HepG2 (cell line): ENCODE results near the gene RANBP3. TPM values are rescaled to one million over a fixed set of nuclear protein-coding genes. Genes with fewer than 3 reads are reported as not detected.
A peak's percentile ranks its signal among the peaks of the same experiment; 100 is the strongest.

Experiments
- ATAC-seq: fragments of 200-7000 bp; cut with Tn5 transposase; 3 replicates; pipeline ENCODE4 v1.9.1; 2020; ENCODE audit warnings: mild to moderate bottlenecking, moderate library complexity
- BruUV-seq: library from RNA; stranded (reverse); fragments of 400-500 nt; replicated peaks from 2 replicates; lab custom pipeline; 2021; lab: Mats Ljungman, UMichigan
- CTCF ChIA-PET: fragments of 300-600 bp; formaldehyde crosslinking; extraction: SDS; loops from one replicate; lab custom pipeline; 2021; ENCODE audit warnings: low total read pairs, inconsistent platforms, low intra/inter-chr PET ratio; lab: Yijun Ruan, JAX
- POLR2A ChIA-PET: fragments of 350-600 bp; sonication (Branson Sonifier 250); formaldehyde crosslinking; loops from one replicate; lab custom pipeline; 2020; ENCODE audit warnings: antibody characterized with exemption, inconsistent platforms; lab: Yijun Ruan, JAX
- DNase-seq: peaks from one replicate; pipeline ENCODE4 v3.0.0-alpha.2; 2015; ENCODE audit warnings: low spot score
- FAIRE-seq: peaks from 3 replicates; lab custom pipeline; 2011; peaks lifted over from hg19 to GRCh38; lab: Jason Lieb, UNC
- H2AFZ ChIP-seq: one replicate; pipeline ENCODE4 v1.6.1; 2011; ENCODE audit warnings: low read length, inconsistent platforms
- H3K27ac ChIP-seq: fragments of 300-600 bp; 3 replicates; pipeline ENCODE4 v1.8.0; 2011; ENCODE audit warnings: mixed run types, mild to moderate bottlenecking, mixed read lengths, low read length, inconsistent platforms; ENCODE audit not compliant: insufficient read depth; ENCODE audit errors: extremely low read length
- H3K27me3 ChIP-seq, 2 experiments: fragments of 200-600 bp in 1 of 2; 2 replicates in 1 of 2; 3 replicates in 1 of 2; pipeline versions ENCODE4 v1.6.0 to v1.8.0; 2011; ENCODE audit warnings: low read length in 2 of 2, mild to moderate bottlenecking in 2 of 2, moderate library complexity in 2 of 2, inconsistent platforms in 1 of 2; ENCODE audit not compliant: insufficient read depth in 2 of 2, control insufficient read depth in 1 of 2
- H3K36me3 ChIP-seq, 2 experiments: fragments of 200-600 bp in 1 of 2; replicated peaks in 1 of 2; 2 replicates in 1 of 2; 3 replicates in 1 of 2; pipeline versions ENCODE4 v1.5.1 to v1.8.0; 2011; ENCODE audit warnings: low read length in 2 of 2, inconsistent platforms in 1 of 2; ENCODE audit not compliant: insufficient read depth in 2 of 2, control insufficient read depth in 1 of 2
- H3K4me1 ChIP-seq: 2 replicates; pipeline ENCODE4 v1.5.1; 2012; ENCODE audit warnings: low read length, inconsistent platforms; ENCODE audit not compliant: insufficient read depth
- H3K4me2 ChIP-seq: 2 replicates; pipeline ENCODE4 v1.6.0; 2011; ENCODE audit warnings: low read depth, low read length, inconsistent platforms
- H3K4me3 ChIP-seq, 3 experiments: fragments of 200-600 bp in 1 of 3; sonication (generic), shearing (Covaris generic) in 1 of 3; replicated peaks in 1 of 3; 2 replicates each; pipeline ENCODE4 v1.5.1; 2011 to 2016; ENCODE audit warnings: low read length in 3 of 3, inconsistent platforms in 2 of 3, low read depth in 2 of 3, mild to moderate bottlenecking in 2 of 3, control low read depth in 1 of 3, mixed read lengths in 1 of 3; ENCODE audit not compliant: insufficient read depth in 1 of 3
- H3K79me2 ChIP-seq: one replicate; pipeline ENCODE4 v1.6.1; 2011; ENCODE audit warnings: low read length, inconsistent platforms; ENCODE audit not compliant: insufficient read depth
- H3K9ac ChIP-seq: 2 replicates; pipeline ENCODE4 v1.6.0; 2011; ENCODE audit warnings: mild to moderate bottlenecking, low read depth, low read length, inconsistent platforms; ENCODE audit not compliant: insufficient read depth
- H3K9me3 ChIP-seq: 2 replicates; pipeline ENCODE4 v1.5.1; 2012; ENCODE audit warnings: mild to moderate bottlenecking, low read length
- H4K20me1 ChIP-seq: 2 replicates; pipeline ENCODE4 v1.6.0; 2011; ENCODE audit warnings: inconsistent platforms, mild to moderate bottlenecking, low read length, moderate library complexity; ENCODE audit not compliant: insufficient read depth
- ATF4 ChIP-seq, 2 experiments: fragments of 450-650 bp in 1 of 2; sonication (generic) in 1 of 2; formaldehyde crosslinking; IDR thresholded peaks; 2 replicates each; pipeline versions ENCODE4 v1.5.0 to v1.8.0; 2020 to 2022; ENCODE audit warnings: mild to moderate bottlenecking in 1 of 2, missing genetic modification reagents in 1 of 2
- HDAC1 ChIP-seq: sonication (generic); formaldehyde crosslinking; IDR thresholded peaks from 2 replicates; pipeline ENCODE4 v1.5.1; 2020; ENCODE audit warnings: mild to moderate bottlenecking, missing genetic modification reagents
- KLF6 ChIP-seq: IDR thresholded peaks from 2 replicates; pipeline ENCODE4 v1.8.0; 2016; ENCODE audit warnings: missing biosample characterization, missing genetic modification reagents
- MAFK ChIP-seq, 2 experiments: IDR thresholded peaks in 1 of 2; conservative IDR thresholded peaks in 1 of 2; 2 replicates each; pipeline ENCODE4 v1.6.1; 2011; ENCODE audit warnings: improper control_type of control experiment in 2 of 2, low read length in 2 of 2
- ZBED4 ChIP-seq: sonication (generic); formaldehyde crosslinking; IDR thresholded peaks from 2 replicates; pipeline ENCODE4 v1.4.0; 2020; ENCODE audit warnings: missing genetic modification reagents, borderline replicate concordance
- ZNF44 ChIP-seq: sonication (generic); formaldehyde crosslinking; IDR thresholded peaks from 2 replicates; pipeline ENCODE4 v1.5.1; 2020; ENCODE audit warnings: mild to moderate bottlenecking, missing genetic modification reagents
- ZNF839 ChIP-seq: sonication (generic); formaldehyde crosslinking; IDR thresholded peaks from 2 replicates; pipeline ENCODE4 v1.4.0; 2020; ENCODE audit warnings: missing genetic modification reagents, mild to moderate bottlenecking, borderline replicate concordance
- WGBS: methylation state at CpG from one replicate; pipeline ENCODE4 v1.1.6; 2017; ENCODE audit warnings: low lambda C conversion rate; 5-methylcytosine and 5-hydroxymethylcytosine counted together
- in situ Hi-C: cut with HindIII; loops from 2 replicates; pipeline ENCODE4 v1.10.0; 2017; ENCODE audit warnings: low pct_unique_long_range_greater_than_20kb; ENCODE audit not compliant: extremely low pct_ligation_motif_present
- intact Hi-C: fragments of 100-400 bp; cut with micrococcal nuclease; formaldehyde crosslinking; loops from one replicate; pipeline ENCODE4 v1.10.0; 2022; ENCODE audit not compliant: unreplicated experiment
- polyA plus RNA-seq, 8 experiments: library from polyadenylated mRNA; depleted of rRNA in 3 of 8; stranded (reverse) in 7 of 8; unstranded in 1 of 8; fragments of >200 nt; fragmentation: Illumina TruSeq in 4 of 8; extraction: Trizol in 4 of 8; gene quantifications; 2 replicates each; pipeline versions ENCODE4 v1.2.1 to v1.2.3, GENCODE V29; 2011 to 2016; ENCODE audit warnings: low read depth in 4 of 8, missing spikeins in 1 of 8, mixed read lengths in 1 of 8; ENCODE audit not compliant: insufficient read depth in 1 of 8
- total RNA-seq, 5 experiments: library from RNA; depleted of rRNA; stranded (reverse); fragments of >200 nt; fragmentation: Illumina TruSeq; extraction: Trizol; gene quantifications; 2 replicates each; pipeline ENCODE4 v1.2.3, GENCODE V29; 2016; ENCODE audit warnings: low read depth in 1 of 5
- TF ChIP-seq, protein P1 (sequence below): sonication (generic); formaldehyde crosslinking; IDR thresholded peaks from 2 replicates; pipeline ENCODE4 v1.5.1; 2020; ENCODE audit warnings: missing genetic modification reagents, mild to moderate bottlenecking, borderline replicate concordance

Gene RANBP3
- total and polyA plus RNA-seq, 2 of the 13 experiments (the other 11 are each of a cell fraction or from before 2014, with no cell fraction given) = 39.5 to 149 TPM

DNA sequence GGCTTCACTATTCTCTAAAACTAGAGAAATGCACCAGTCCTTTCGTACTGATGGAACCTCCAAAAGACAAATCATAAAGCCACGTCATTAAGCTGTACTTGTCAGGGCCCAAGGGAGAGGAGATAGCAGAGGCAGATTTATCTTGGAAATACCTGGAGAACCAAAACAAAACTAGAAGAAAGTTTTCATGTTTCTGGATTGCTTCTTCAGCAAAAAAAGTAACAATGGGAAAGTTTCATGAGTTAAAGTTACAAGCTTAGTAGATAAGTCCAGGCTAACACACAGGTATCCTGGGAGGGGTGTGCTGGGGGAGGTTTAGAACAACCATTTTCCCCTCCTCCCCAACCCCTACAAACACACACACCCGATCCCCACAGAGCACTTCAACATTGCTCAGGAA is 21.6 kb downstream of the RANBP3 start:
- ATAC-seq (no peak), DNase-seq (no peak), FAIRE-seq (no peak)
- Histone ChIP-seq H2AFZ (no peak overlapping the region), H3K27ac (peak overlapping the region; percentile 15), H4K20me1 (peaks cover 5% of the 10 kb centered on the region; the same call in 1 of the 2 replicates), H3K36me3 (peaks cover 8 to 15% of the 10 kb centered on the region in 2 experiments; a peak in 3 of 5 replicates), H3K4me3 (no peak overlapping the region), H3K79me2 (peaks cover 95% of the 10 kb centered on the region), H3K9me3 (no peaks in the 10 kb centered on the region), H3K4me2 (0 out of 2 replicates have a peak overlapping the region, but pooled peaks have one; percentile 16), H3K9ac (no peak overlapping the region), H3K4me1 (peaks cover 91% of the 10 kb centered on the region), H3K27me3 (no peaks in the 10 kb centered on the region)
- POLR2A ChIA-PET = interaction anchor here (1.4 to 3.4 kb wide), 2 partner anchors 22 to 52 kb away, joined by 3 to 13 read pairs; partner anchors contain the start of genes NDUFA11, RANBP3 and VMAC
- in situ Hi-C loops (no loop called here), intact Hi-C loops (no loop called here)
- no TSS peak for BruUV-seq
- 90% methylated on average over 3 of the region's 3 CpGs for WGBS
- TF ChIP-seq, protein P1, sequence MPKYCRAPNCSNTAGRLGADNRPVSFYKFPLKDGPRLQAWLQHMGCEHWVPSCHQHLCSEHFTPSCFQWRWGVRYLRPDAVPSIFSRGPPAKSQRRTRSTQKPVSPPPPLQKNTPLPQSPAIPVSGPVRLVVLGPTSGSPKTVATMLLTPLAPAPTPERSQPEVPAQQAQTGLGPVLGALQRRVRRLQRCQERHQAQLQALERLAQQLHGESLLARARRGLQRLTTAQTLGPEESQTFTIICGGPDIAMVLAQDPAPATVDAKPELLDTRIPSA (CRISPR knock-in tag) = no peak
- peak; percentile 1 to 13; a peak in 1 of 4 replicates for TF ChIP-seq MAFK (conservative IDR thresholded peaks at IDR 0.05 in 1 of 2, IDR thresholded peaks at IDR 0.05 in 1 of 2; ENCODE audit: low read length in 2 of 2)
- CTCF ChIA-PET = no interaction called here

DNA sequence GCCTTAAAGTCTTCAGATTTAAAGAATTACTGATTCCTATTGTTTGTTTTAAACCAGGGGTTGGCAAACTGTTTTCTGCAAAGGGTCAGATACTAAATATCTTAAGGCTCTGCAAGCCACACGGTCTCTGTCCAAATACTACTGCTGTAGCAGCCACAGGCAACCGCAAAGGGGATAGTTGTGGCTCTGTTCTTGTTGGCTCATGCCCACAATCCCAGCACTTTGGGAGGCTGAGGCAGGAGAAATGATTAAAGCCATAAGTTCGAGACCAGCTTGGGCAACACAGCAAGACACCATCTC is 22.4 kb downstream of the RANBP3 start:
- POLR2A ChIA-PET = interaction anchor here (1.4 to 3.4 kb wide), 2 partner anchors 23 to 52 kb away, joined by 3 to 13 read pairs; partner anchors contain the start of genes NDUFA11, RANBP3 and VMAC
- no peak for FAIRE-seq

More for the DNA sequence above, 22.4 kb downstream of the RANBP3 start:
- peaks cover 96% of the 10 kb centered on the region for H3K79me2 ChIP-seq
- ATAC-seq (no peak), DNase-seq (no peak)
- peaks cover 84% of the 10 kb centered on the region for H3K4me1 ChIP-seq
- H3K9me3 ChIP-seq = no peaks in the 10 kb centered on the region
- H3K36me3 ChIP-seq = peaks cover 12 to 22% of the 10 kb centered on the region in 2 experiments; a peak in 4 of 5 replicates
- peaks cover 5% of the 10 kb centered on the region; the same call in 1 of the 2 replicates for H4K20me1 ChIP-seq
- TF ChIP-seq ZNF44 (CRISPR knock-in tag) = no peak
- TF ChIP-seq HDAC1 (CRISPR knock-in tag) = peak; percentile 8; the same call in 1 of the 2 replicates
- no peak for TF ChIP-seq ZBED4 (CRISPR knock-in tag)
- no peak for TF ChIP-seq KLF6 (CRISPR knock-in tag)
- TF ChIP-seq ZNF839 (CRISPR knock-in tag) = no peak
- no peak for TF ChIP-seq ATF4 (CRISPR knock-in tag; IDR thresholded peaks at IDR 0.05)
- in situ Hi-C loops (no loop called here), intact Hi-C loops (loop anchor here (2.0 kb wide), 1 partner anchor 47 kb away; no protein-coding TSS in a partner anchor)
- H3K4me2 ChIP-seq = peak overlapping the region; percentile 24
- no peaks in the 10 kb centered on the region for H3K27me3 ChIP-seq
- CTCF ChIA-PET = no interaction called here
- H3K9ac ChIP-seq = no peak overlapping the region; the same call in 1 of the 2 replicates
- peak overlapping the region; percentile 58 for H3K27ac ChIP-seq
- 87% methylated on average over 3 of the region's 3 CpGs for WGBS
- H3K4me3 ChIP-seq = no peak overlapping the region
- BruUV-seq = no TSS peak
- H2AFZ ChIP-seq = no peak overlapping the region
